H1 (cell line): ENCODE data around the gene GNAO1. TPM values are rescaled to one million over a fixed set of nuclear protein-coding genes. Genes with fewer than 3 reads are reported as not detected.

ENCODE experiments used
- BACH1 ChIP-seq: IDR thresholded peaks from 2 replicates; pipeline ENCODE4 v1.6.1; 2012; ENCODE audit warnings: low read length, improper control_type of control experiment
- CHD1 ChIP-seq: IDR thresholded peaks from 2 replicates; pipeline ENCODE4 v1.6.1; 2012; ENCODE audit warnings: low read depth, low read length, improper control_type of control experiment
- FOSL1 ChIP-seq: IDR thresholded peaks from 2 replicates; pipeline ENCODE4 v1.6.1; 2011; ENCODE audit warnings: mild to moderate bottlenecking, low read depth, low read length, moderate library complexity; ENCODE audit not compliant: insufficient read depth
- SP2 ChIP-seq: IDR thresholded peaks from 2 replicates; pipeline ENCODE4 v1.6.1; 2012; ENCODE audit warnings: mild to moderate bottlenecking, low read length, inconsistent platforms
- SRF ChIP-seq: IDR thresholded peaks from 2 replicates; pipeline ENCODE4 v1.6.1; 2011; ENCODE audit warnings: mild to moderate bottlenecking, low read depth, low read length, moderate library complexity
- polyA plus RNA-seq, 7 experiments: library from polyadenylated mRNA; depleted of rRNA in 3 of 7; stranded (reverse) in 5 of 7; unstranded in 2 of 7; fragments of >200 nt in 5 of 7; fragments of 200-250 nt in 2 of 7; gene quantifications; 1 replicate in 5 of 7; 2 replicates in 1 of 7; 4 replicates in 1 of 7; pipeline versions ENCODE4 v1.2.1 to v1.2.3, GENCODE V29; 2011 to 2013; ENCODE audit warnings: missing spikeins in 2 of 7, mixed read lengths in 2 of 7
- total RNA-seq: library from RNA; stranded (reverse); fragmentation: NEBNext Ultra II Directional; extraction: Animal tissue kit (Norgen Biotek cat#: 25700); gene quantifications from 2 replicates; pipeline ENCODE4 v1.2.1, GENCODE V29; 2021

The GNAO1 gene
- total and polyA plus RNA-seq, 2 of the 8 experiments (the other 6 are each of a cell fraction or from before 2014, with no cell fraction given): 6.7 to 34.4 TPM

DNA sequence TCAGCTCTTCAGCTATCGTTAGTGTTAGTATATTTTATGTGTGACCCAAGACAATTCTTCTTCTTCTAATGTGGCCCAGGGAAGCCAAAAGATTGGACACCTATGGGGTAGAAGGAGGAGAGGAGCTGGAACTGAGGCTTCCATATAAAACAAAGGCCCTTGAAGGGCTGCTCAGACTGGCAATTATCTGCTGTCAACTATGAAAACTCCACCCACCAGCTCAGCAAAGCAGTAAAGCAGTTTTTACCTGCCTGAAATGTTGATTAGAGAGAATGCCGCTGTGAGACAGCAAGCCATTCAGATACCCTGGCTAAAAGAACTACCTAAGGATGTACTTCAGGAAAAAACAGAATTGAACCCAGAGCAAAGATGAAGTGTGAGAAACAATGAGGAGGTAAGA is 45.9 kb upstream of the GNAO1 start (continued):
- TF ChIP-seq SRF (no peak), FOSL1 (no peak), BACH1 (no peak), SP2 (no peak), CHD1 (no peak)
- TF ChIP-seq, all 59 proteins: peak for 0
